22Rv1 (cell line): Measurements from ENCODE around the gene TOX4.
"Not testable (repeated sequence)": the region's sequence is repeated elsewhere in the genome, so short reads cannot be mapped to it uniquely, and the experiment has no call there.

ENCODE experiments used
- H3K27ac ChIP-seq: fragments of 450-650 bp; 2 replicates; pipeline ENCODE4 v1.5.1; 2017
- CTCF ChIP-seq: fragments of 450-650 bp; IDR thresholded peaks from 2 replicates; pipeline ENCODE4 v1.5.1; 2017; ENCODE audit warnings: mild to moderate bottlenecking
- ZFX ChIP-seq: fragments of 450-650 bp; IDR thresholded peaks from 2 replicates; pipeline ENCODE4 v1.6.1; 2017; ENCODE audit warnings: antibody characterized with exemption, borderline replicate concordance

Gene TOX4

GRCh38 chr14:21539189-21539940 lies 62.4 kb downstream of the TOX4 start:
- no peak for TF ChIP-seq ZFX
- H3K27ac ChIP-seq: no peak overlapping the region

- TF ChIP-seq ZFX: no peak
- TF ChIP-seq CTCF: no peak
- H3K27ac ChIP-seq: no peak overlapping the region
These were observed 64.5 kb downstream of the TOX4 start for GRCh38 chr14:21541413-21542074.

GRCh38 chr14:21543521-21543960 lies 66.5 kb downstream of the TOX4 start:
- H3K27ac ChIP-seq: no peak overlapping the region
- TF ChIP-seq CTCF (no peak), ZFX (no peak)

- no peak for TF ChIP-seq CTCF
- no peak for TF ChIP-seq ZFX
- H3K27ac ChIP-seq: no peak overlapping the region
These were observed 67.0 kb downstream of the TOX4 start for GRCh38 chr14:21543963-21544362.

DNA sequence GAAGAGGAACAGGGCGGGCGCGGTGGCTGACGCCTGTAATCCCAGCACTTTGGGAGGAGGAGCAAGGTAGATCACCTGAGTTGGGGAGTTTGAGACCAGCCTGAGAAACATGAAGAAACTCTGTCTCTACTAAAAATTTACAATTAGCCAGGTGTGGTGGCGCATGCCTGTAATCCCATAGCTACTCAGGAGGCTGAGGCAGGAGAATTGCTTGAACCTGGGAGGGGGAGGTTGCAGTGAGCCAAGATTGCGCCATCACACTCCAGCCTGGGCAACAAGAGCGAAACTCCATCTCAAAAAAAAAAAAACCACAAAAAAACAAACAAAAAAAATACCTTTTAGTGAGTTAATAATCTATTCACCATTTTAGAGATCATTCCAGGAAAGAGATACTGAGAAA lies 67.6 kb downstream of the TOX4 start:
- not testable (repeated sequence) for H3K27ac ChIP-seq
